ENCODE results near the gene LPCAT2.

Gene LPCAT2, protein sequence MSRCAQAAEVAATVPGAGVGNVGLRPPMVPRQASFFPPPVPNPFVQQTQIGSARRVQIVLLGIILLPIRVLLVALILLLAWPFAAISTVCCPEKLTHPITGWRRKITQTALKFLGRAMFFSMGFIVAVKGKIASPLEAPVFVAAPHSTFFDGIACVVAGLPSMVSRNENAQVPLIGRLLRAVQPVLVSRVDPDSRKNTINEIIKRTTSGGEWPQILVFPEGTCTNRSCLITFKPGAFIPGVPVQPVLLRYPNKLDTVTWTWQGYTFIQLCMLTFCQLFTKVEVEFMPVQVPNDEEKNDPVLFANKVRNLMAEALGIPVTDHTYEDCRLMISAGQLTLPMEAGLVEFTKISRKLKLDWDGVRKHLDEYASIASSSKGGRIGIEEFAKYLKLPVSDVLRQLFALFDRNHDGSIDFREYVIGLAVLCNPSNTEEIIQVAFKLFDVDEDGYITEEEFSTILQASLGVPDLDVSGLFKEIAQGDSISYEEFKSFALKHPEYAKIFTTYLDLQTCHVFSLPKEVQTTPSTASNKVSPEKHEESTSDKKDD

DNA sequence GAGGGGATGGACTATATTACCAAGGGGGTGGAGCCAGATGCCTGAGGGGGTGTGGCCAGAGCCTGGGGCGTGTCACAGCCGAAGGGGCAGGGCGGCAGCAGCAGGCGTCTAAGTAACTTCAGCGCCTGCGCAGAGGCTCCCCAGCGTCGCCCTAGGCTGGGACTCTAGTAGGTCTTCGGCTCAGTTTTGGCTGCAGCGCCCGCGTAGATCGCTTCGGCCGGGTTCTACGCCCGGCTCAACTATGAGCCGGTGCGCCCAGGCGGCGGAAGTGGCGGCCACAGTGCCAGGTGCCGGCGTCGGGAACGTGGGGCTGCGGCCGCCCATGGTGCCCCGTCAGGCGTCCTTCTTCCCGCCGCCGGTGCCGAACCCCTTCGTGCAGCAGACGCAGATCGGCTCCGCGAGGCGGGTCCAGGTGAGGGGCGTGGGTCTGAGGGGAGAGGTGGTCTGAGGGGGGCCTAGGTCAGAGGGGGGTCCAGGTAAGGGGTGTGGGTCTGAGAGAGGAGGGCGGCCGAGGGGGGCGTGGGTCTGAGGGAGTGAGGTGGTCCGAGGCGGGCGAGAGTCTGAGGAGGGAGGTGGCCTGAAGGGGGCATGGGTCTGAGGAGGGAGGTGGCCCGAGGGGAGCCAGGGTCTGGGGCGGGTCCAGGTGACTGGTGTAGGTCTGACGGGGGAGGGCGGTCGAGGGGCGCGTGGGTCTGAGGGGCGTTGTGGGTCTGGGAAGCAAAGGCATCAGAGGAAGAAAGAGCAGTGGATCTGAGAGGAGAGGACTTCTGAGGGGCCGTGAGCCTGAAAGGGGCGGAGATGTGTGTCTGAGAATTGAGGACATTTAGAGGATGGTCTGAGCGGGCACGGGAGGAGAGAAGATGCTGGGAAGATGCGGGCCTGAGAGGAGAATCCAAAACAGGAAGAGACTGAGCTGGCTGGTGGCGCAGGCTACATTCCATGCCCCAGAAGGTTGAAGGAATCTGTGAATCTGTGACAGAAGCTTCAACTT, at the start of gene LPCAT2:
TSS of gene LPCAT2 (plus strand) at position 132 of the 991 bp plus-strand sequence. CDS start at position 242, 110 bp downstream.
- DNase-seq = peak; percentile 49

DNA sequence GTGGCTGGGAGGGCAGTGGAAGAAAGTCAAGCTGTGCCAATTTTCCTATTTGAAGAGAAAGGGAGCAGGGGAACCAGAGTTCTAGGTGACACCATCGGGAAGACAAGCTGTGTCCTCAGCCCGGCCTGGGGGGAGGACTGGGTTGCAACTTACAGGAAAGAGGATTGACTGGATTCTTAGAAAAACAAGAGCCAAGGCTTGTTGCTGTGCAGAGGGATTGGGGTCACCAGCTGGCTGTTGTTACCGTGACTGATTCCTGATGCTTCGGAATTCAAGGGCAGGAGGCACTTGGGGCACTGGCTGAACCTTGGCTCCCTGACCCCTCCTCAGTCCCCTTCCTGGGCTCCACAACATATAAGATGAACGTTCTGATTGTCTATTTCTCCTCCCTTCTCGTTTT, 46.6 kb upstream of the LPCAT2 start:
- no peak for DNase-seq

DNA sequence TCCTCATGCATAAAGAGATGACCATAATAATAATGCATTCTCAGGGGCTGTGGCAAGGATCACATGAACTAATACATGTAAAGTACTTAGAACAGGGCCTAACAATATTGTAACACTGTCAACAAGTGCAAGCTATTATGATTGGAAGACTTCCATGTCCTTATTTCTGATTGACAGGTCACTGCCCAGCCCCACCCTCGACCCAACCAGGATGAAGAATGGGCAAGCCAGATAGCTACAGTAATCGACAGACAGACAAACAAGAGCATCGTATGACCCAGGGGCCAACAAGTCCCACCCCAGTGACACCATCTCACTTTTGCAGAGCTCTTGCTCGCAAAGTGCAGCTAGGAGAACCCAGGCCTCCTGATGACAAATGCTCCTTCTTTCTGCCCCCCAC, 44.5 kb upstream of the LPCAT2 start:
- DNase-seq = no peak

DNA sequence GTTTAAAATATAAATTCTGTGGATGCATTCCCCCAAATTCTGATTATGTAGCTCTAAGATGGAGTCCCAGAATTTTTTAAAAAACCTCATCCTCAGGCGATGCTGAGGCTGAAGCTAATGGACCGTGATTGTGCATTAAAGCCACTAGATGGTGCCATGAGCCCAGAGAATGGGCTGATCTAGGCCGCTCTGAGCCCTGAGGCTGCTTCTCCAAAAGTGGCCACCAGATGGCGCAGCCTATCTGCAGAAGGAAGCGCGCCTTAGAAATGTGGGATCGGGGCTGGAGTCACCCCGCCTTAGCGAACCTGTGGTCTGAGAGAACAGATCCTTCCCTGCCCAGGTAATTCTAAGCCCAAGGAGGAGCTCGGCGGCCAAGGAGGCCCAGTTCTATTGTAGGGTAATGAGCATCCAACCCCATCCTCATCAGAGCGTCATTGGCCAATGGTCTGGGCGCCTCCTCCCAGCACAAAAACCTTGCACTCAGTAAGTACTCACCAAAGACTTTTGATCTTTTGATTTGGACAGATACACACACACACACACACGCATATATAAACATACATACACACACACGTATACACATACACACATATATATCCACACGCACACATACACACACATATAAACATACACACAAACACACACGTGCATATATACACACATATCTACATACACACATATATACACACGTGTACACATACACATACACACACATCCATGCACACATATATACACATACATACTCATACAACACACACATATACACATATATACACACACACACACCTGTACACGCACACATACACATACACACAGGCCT, 43.6 kb upstream of the LPCAT2 start:
- peak; percentile 82 for DNase-seq

DNA sequence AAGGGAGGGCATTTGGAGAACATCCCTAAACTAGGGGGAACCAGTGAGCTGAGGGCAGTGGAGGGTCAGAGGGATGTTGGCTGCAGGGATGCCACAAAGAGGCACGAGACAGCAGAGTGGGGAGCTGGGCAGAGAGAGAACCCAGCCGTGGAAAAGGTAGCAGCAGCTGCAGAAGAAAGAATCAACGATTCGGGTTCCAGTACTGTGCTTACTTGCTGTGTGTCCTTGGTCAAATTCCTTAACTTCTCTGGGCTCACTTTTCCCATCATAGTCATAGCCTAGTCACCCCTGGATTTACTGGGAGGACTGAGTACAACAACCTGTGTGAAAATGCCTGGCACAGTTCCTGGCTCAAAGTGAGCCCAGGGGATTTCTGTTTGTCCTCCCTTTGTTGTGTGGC, 42.7 kb upstream of the LPCAT2 start:
- no peak for DNase-seq

DNA sequence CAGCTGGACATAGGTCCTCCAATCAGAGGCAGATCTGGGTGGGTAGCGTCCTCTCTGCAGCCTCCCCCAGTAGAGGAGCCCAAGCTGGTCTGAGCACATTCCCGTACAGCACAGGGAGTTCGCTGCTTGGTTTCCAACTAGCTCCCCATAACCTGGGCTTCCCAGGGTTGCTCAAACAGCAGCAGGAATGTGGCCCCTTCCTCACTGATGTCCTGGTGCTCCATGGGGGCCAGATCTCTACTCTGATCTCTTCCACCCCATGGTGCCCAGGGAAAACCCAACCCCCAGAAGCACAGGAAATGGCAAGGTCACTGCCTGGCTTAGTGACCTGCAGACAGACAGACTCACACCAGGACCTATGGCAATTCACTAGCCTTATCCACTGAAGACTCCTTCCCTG, 41.0 kb upstream of the LPCAT2 start:
- no peak for DNase-seq

DNA sequence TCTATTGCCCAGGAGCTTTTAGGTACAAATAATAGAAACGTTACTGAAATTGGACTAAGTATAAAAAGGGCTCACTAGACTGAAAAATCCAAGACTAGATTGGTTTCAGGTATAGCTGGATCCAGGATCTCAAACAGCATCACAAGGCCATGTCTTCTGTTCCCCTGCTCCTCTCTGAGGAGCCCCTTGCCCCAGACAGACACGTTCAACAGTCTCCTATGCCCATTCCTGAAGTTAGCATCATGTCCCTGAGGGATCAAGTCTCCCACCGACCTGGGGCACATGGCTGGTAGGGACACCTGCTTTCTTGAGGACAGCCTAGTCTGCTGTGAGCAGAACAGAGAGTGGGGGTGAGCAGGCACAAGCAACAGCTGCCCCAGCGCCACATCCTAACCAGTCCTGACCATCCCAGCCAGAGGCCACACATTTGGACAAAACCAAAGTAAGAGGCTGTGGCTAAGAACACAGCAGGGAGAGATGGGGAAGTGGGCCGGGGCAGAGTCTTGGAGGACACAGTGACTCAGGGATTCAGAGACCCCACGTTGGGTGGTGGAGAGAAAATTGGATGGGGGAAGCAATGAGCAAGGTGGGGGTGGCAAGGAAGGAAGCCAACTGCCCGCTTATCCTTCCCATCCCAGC, 40.4 kb upstream of the LPCAT2 start:
- no peak for DNase-seq

DNA sequence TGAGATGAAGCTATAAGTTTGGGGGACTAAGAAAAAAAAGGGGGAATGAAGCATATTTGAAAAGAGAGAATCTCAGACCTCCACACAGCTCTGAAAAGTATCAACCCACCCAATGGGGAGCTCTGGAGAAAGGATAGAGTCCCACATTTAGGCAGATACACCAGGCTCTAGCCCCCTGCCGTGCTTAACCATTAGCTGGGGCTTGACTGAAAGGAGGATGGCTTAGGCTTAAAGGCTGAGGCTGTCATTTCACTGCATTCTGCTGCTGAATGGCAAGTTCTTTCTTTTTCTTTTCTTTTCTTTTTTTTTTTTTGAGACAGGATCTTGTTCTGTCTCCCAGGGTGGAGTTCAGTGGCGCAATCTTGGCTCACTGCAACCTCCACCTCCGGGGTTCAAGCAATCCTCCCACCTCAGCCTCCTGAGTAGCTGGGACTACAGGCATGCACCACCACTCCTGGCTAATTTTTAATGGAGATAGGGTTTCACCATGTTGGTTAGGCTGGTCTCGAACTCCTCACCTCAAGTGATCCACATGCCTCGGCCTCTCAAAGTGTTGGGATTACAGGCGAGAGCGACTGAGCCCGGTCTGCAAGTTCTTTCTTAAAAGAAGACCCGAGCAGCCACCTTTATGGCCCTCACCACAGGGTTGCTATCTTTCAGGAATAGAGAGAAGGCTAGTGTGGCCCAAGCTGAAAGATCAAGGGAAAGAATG, 38.9 kb upstream of the LPCAT2 start:
- DNase-seq = no peak

DNA sequence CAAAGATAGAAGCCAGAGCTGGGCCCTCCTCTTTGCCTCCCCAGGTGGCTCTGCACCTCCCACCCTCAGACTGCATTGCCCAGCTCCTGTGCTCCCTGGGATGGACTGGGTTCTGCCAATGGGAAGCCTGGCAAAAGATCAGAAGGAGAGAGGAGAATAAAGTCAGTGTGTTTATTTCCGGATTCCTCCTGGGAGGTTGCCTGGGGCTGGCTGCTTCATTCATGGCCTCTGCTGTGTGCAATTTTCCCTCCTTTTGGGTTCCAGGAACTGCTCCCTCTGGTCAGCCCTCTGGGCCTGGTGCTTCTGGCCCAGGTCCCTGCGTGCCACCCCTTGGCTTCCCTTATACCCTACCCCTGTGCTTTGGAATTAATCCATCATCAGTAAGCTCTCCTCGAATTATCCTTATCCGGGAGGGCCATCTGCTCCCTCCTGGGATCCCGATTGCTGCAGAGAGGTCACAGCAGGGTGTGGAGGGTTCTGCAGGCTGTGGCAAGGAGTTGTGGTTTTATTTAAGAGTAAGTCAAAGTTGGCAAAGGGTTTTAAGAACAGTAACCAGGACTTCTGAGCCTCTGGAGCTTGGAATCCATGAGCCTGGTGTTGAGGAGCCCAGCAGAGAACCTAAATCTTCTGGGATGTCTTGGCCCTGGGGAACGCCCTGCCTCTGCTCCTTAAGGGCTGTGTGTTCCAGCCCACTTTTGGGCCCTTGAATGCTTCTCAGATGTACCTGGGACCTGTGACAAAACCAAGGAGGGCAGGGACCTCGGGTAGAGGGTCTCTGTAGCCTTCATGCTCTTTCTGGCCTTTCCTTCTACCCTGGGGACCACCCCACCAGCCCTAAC, 38.1 kb upstream of the LPCAT2 start:
- DNase-seq = no peak

DNA sequence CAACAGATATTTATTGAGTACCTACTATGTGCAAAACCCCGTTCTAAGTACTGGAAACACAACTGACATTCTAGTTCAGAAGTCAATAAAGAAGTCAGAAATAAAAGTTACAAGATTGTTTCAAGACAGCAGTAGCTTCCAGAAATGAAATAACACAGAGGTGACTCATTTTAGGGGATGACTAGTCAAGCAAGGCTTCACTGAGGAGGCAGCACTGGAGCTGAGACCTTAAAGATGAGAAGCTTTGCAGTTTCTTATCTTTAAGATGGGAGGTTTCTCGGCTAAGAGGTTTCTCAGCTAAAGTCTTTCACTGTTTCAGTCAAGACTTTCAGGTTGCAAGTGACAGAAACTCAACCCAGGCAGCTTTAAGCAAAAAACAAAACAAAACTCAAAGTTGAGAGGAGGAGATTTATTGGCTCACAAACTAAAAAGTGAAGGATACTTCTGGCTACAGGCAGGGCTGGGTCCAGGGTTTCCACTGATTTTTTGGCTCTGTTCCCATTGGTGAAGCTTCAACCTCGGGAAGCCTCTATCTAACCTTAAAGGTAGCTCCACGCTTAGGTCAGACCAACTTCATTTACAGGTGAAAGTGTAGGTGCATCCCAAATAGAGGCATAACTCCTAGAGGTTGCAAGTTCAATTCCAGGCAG, 37.3 kb upstream of the LPCAT2 start:
- peak; percentile 39 for DNase-seq

DNA sequence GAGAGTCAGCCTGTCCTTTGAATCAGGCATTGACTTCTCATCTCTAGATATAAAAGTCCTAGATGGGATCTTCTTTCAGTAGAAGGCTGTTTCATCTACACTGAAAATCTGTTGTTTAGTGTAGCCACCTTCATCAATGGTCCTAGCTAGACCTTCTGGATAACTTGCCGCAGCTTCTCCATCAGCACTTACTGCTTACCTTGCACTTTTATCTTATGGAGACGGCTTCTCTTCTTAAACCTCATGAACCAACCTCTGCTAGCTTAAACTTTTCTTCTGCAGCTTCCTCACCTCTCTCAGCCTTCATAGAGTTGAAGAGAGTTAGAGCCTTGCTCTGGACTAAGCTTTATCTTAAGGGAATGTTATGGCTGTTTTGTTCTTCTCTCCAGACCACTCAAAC, 35.3 kb upstream of the LPCAT2 start:
- no peak for DNase-seq

DNA sequence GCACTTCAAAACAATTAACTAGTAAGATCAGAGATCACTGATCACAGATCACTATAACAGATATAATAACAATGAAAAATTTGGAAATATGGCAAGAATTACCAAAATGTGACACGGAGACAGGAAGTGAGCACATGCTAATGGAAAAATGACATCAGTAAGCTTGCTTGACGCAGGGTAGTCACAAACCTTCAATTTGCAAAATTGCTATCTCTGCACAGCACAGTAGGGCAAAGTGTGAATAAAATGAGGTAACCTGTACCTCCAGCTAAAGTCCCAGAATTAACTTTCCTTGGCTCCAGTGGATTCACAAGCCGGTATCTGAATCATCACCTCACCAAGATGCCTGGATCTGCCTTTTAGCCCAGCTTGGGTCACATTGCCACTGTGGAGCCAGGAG, 34.1 kb upstream of the LPCAT2 start:
- no peak for DNase-seq

DNA sequence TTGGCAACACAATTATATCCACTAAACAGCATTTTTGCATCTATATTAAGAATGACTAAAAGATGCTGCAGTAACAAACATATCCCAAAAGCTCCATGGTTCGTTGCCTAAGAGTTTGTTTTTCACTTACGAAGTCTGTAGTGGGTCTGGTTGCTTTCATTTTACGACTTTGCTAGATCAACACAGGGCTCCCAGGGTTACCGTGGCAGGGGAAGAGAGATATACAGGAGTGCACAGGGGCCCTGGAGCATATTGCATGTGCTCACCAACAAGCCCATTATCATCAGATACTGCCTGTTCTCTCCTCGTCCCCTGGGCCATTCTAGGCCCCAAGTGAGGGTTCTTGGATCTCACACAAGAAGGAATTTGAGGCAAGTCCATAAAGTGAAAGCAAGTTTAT, 33.0 kb upstream of the LPCAT2 start:
- DNase-seq = no peak

DNA sequence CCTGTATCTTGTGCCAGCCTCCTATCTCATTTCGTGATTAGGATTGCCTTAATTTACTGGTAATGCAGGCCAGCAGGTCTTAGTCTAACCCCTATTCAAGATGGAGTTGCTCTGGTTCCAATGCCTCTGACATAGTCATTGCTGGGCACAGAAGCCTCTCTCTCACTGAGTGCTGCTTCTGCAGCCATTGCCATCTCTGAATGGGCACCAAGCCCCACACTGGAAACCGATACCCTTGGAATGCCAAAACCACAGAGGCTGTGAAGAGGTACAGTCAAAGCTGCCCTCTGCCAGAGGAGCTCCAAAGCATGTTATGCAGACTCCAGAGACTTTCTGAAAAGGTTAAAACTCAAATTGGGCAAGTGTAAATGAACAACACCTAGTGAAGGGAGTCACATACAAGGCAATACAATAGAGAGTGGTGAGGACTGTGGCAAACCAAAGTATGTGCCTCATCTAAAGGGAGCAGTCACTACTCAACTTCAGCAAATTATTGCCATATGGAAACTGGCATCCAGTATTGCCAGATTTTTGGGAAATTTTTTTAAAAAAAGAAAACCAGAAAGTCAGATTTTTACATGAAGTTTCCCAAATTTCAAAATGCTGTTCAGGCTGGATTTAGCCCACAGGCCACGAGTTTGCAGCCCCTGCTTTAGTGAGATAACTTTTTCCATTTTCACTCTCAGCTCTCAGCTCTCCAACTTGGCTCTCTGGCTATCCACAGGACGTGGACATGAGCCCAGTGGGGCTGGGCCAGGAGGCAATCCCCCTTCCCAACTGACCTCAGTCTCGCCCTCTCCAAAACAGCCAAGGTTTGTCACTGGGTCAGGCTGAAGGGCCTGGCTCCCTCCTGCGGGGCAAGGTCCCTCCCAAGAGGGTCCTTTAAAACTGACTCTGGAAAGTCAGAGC, 32.0 kb upstream of the LPCAT2 start:
- no peak for DNase-seq

DNA sequence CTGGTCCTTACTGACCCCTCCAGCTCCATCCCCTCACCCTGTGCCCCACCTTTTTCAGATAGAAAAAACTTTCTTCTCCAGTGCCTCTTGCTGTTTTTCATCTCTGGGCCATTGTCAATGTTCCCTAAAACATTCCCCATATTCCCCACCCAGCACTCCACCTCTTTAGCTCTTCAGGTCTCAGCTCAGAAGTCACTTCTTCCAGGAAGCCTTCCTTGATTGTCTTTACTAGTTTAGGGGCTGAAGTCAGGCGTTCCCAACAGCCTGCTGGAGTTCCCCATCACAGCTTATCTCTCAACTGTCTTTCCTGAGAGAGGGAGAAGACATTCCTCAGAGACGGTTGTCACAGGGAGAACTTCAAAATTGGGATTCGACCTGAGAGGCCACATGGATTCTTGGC, 31.1 kb upstream of the LPCAT2 start:
- no peak for DNase-seq

DNA sequence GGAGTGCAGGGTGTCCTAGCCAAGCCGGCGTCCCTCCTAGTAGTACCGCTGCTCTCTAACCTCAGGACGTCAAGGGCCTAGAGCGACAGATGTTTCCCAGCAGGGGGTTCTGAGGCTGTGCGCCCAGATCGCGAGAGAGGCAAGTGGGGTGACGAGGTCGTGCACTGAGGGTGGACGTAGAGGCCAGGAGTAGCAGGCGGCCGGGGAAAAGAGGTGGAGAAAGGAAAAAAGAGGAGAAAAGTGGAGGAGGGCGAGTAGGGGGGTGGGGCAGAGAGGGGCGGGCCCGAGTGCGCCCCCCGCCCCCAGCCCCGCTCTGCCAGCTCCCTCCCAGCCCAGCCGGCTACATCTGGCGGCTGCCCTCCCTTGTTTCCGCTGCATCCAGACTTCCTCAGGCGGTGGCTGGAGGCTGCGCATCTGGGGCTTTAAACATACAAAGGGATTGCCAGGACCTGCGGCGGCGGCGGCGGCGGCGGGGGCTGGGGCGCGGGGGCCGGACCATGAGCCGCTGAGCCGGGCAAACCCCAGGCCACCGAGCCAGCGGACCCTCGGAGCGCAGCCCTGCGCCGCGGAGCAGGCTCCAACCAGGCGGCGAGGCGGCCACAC, 29.9 kb upstream of the LPCAT2 start, which contains the start of gene MMP2:
TSS of gene MMP2 (plus strand) at position 372 of the 603 bp plus-strand sequence. CDS start 282 bp downstream, outside the sequence.
- DNase-seq = no peak

DNA sequence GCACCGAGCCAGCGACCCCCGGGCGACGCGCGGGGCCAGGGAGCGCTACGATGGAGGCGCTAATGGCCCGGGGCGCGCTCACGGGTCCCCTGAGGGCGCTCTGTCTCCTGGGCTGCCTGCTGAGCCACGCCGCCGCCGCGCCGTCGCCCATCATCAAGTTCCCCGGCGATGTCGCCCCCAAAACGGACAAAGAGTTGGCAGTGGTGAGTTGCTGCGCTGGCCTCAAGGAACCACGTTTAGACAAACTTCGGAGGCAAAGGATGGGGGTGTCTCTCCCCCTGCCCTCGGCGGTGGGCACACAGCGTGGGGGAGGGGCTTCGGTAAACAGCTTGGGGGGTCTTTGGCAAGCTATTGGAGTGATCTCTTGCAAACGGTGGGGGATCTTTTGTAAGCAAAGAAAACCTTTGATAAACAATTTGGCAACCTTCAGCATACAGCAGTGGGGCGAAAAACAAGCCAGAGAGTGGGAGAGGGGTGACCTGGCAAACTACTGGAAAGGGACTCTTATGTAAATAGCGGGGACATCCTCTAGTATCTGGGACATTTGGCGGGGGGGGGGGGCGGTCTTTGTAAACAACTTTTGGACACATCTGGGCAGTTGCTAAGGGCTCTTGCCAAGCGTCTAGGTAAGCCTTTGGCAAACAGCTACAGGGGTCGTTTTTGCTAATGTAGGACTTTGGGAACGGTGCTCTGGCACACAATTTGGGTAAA, 29.3 kb upstream of the LPCAT2 start:
- no peak for DNase-seq
